ENCODE data around the gene KIF5A. TPM values are rescaled to one million over a fixed set of nuclear protein-coding genes. Genes with fewer than 3 reads are reported as not detected.
"Not testable (repeated sequence)": the region's sequence is repeated elsewhere in the genome, so short reads cannot be mapped to it uniquely, and the experiment has no call there.

Gene KIF5A
- total RNA-seq, 1 donor from 2014 or later = 0.22 TPM

- DNase-seq (ENCODE audit: low spot score) = no peak
- intact Hi-C loops (cut with DNase I) = no loop called here
These were observed 1.1 kb downstream of the KIF5A start for GRCh38 chr12:57550641-57551549.

- intact Hi-C loops (cut with DNase I) = no loop called here
- DNase-seq (ENCODE audit: low spot score) = no peak
These were observed 1.9 kb downstream of the KIF5A start for GRCh38 chr12:57551637-57552305.

DNA sequence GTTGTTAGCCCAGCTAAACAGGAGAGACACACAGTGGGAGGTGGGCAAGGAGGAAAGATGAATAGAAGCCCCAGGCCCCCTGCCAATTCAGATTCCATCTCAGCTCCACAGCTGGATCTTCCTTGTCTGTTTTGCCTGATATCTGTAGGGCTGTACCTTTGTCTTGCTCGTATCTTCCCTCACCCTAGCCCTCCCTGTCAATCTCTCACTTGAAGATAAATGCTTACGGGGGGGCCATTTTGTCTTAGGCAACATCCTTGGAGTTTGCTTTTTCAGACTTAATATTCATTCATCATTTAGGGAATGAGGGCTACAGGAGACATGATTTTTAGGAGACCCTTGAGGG lies 2.4 kb downstream of the KIF5A start:
- intact Hi-C loops (cut with DNase I) = no loop called here
- no peak for DNase-seq (ENCODE audit: low spot score)

GRCh38 chr12:57552835-57553313 lies 3.0 kb downstream of the KIF5A start:
- intact Hi-C loops (cut with DNase I) = no loop called here

DNA sequence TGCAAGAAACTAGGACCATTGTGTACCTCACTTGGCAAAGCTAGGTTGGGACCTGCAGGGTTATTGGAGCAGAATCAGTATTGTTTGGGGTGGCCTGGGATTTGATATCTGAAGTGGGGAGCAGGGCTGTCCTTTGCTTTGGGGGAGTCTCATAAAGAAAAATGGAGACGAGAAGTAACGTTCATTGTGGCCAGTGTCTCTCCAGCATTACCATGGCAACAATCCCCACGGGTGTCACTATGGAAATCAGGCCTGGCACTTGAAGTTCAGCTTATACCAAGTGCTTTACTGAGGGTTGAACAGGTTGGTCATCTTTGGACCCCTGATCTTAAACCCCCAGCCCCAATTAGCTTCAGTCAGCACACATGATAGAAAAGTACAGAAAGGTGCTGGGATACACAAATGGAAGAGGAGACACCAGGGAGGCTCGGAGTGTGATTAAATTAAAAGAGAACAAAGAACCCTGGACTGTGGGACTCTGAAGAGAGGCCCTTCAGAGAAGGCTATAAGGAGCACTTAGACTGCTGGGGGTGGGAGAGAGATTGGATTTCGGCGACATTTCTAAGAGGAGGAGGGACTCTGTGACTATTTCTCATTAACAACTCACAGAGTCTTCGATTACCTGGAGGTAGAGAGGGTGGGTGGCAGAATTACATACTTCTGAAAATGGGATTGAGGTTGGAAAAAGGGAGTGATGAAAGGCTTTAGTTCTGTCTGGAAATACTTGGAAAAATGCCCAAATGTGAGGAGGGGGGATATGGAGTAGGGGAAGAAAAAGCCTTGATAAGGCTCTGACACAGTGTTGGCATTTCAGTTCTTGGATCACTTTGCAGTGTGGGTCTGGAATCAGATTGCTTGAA lies 3.7 kb downstream of the KIF5A start:
- no peak for DNase-seq (ENCODE audit: low spot score)
- intact Hi-C loops (cut with DNase I) = no loop called here

More at GRCh38 chr12:57552835-57553313, 3.0 kb downstream of the KIF5A start:
- no peak for DNase-seq (ENCODE audit: low spot score)

GRCh38 chr12:57554453-57554852 lies 4.6 kb downstream of the KIF5A start:
- intact Hi-C loops (cut with DNase I) = no loop called here
- DNase-seq (ENCODE audit: low spot score) = no peak

DNA sequence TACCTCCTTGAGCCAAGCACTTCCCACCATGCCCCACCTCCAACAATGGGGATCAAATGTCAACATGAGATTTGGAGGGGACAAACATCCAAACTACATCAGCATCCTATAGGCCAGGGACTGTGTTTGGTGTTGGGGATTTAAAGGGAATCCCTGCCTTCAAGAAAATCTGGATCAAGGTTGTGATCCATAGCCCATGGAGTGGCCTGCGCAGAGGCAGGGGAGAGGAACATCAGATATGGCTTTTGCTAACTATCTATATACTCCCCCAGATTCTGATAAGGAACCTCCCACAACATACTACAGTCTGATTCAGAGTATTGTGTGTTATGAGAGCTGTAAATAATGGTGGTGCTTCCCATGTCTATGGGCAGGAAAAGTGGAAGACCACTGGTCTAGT lies 5.1 kb downstream of the KIF5A start:
- no peak for DNase-seq (ENCODE audit: low spot score)
- intact Hi-C loops (cut with DNase I) = no loop called here

GRCh38 chr12:57558864-57559263 lies 9.0 kb downstream of the KIF5A start:
- intact Hi-C loops (cut with DNase I) = no loop called here
- no peak for DNase-seq (ENCODE audit: low spot score)

DNA sequence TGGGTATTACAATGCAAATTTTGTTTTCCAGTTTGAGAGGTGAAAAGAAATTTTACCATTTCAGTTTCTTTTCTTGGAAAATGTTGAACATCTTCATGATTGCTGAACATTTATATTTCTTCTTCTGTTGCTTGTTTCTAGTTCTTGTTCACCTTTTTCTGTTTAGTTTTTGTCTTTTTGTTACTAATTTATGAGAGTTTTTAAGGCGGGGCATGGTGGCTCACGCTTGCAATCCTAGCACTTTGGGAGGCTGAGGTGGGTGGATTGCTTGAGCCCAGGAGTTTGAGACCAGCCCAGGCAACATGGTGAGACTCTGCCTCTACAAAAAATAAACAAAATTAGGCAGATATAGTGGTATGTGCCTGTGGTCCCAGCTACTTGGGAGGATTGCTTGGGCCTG lies 10.7 kb downstream of the KIF5A start:
- DNase-seq (ENCODE audit: low spot score) = no peak
- intact Hi-C loops (cut with DNase I) = no loop called here

DNA sequence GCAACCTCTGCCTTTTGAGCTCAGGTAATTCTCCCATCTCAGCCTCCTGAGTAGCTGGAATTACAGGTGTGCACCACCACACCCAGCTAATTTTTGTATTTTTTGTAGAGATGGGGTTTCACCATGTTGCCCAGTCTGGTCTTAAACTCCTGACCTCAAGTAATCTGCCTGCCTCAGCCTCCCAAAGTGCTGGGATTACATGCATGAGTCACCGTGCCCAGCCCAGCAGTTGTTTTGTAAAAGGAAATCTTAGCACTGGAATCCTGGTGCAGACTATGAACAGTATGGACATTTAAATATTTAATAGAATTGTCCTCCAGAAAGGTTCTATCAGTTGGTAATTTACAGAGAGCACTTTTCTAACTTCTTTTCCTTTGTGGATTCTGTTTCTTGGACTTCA lies 11.3 kb downstream of the KIF5A start:
- intact Hi-C loops (cut with DNase I); DNase-seq (ENCODE audit: low spot score): not testable (repeated sequence)

DNA sequence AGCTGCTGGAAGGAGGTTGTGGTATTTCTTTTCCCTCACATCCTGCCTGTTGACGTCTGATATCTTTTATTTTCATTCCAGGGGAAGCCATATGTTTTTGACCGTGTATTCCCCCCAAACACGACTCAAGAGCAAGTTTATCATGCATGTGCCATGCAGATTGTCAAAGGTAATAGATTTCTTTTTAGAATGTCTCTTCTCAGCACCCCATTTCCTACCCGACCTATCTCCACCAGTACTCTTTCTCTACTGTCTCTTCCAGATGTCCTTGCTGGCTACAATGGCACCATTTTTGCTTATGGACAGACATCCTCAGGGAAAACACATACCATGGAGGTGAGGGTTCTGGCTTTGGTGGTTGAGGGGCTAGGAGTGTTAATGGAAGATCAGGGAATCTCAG lies 13.5 kb downstream of the KIF5A start:
- intact Hi-C loops (cut with DNase I) = no loop called here
- DNase-seq (ENCODE audit: low spot score) = no peak

DNA sequence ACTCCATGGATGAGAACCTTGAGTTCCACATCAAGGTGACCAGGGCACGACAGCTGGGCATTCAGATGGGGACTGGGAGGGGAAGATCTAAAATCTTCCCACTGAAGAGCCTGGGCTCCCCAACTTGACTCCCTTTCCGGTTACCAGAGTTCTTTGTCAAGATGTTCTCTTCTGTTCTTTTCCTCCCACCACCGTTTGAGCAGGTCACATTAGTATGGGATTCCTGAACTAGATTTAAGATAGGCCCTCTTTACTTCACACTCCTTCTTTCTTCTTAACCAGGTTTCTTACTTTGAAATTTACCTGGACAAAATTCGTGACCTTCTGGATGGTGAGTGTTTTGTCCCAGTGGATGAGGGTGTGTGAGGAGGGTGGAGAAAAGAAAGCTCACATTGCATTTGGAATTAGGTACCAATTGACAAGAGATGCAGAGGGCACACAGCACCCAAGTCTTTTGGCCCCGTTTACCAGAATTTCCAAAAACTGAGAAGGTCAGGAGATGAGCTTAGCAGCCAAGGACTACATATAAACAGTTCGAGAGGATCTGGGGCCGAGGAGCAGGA lies 14.4 kb downstream of the KIF5A start:
- intact Hi-C loops (cut with DNase I) = no loop called here
- no peak for DNase-seq (ENCODE audit: low spot score)

GRCh38 chr12:57568838-57569237 lies 19.0 kb downstream of the KIF5A start:
- intact Hi-C loops (cut with DNase I) = no loop called here
- DNase-seq (ENCODE audit: low spot score) = no peak

DNA sequence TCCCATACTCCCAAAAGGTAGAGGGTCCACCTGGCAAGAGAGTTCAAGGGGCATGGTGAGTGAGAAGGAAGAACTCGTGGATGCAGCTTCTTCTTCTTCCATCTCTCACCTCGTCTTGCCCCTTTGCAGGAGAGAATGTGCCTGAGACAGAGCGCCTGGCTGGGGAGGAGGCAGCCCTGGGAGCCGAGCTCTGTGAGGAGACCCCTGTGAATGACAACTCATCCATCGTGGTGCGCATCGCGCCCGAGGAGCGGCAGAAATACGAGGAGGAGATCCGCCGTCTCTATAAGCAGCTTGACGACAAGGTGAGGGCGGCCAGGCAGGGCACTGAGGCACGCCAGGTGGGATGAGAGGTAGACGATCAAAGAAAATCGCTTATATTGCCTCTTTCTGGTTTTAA lies 20.0 kb downstream of the KIF5A start:
- intact Hi-C loops (cut with DNase I) = no loop called here

DNA sequence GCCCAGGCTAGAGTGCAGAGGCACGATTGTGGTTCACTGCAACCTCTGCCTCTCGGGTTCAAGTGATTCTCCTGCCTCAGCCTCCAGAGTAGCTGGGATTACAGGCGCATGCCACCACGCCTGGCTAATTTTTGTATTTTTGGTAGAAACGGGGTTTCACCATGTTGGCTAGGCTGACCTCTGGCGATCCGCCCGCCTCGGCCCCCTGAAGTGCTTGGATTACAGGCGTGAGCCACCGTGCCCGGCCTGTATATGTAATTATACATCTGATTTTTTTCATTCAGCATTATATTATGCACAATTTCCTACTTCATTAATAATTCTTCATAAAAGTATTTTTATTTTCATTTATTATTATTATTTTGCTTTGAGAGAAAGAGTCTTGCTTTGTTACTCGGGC lies 20.6 kb downstream of the KIF5A start:
- DNase-seq (ENCODE audit: low spot score); intact Hi-C loops (cut with DNase I): not testable (repeated sequence)

More for the DNA sequence above, 20.0 kb downstream of the KIF5A start:
- no peak for DNase-seq (ENCODE audit: low spot score)

- DNase-seq (ENCODE audit: low spot score) = no peak
- intact Hi-C loops (cut with DNase I) = no loop called here
These were observed 22.3 kb downstream of the KIF5A start for GRCh38 chr12:57571926-57572762.

GRCh38 chr12:57574795-57575194 lies 25.0 kb downstream of the KIF5A start:
- intact Hi-C loops (cut with DNase I) = no loop called here

GRCh38 chr12:57575771-57576612 lies 26.1 kb downstream of the KIF5A start:
- intact Hi-C loops (cut with DNase I) = no loop called here
- no peak for DNase-seq (ENCODE audit: low spot score)

More at GRCh38 chr12:57574795-57575194, 25.0 kb downstream of the KIF5A start:
- DNase-seq (ENCODE audit: low spot score) = no peak

Measured in cardiac septum (tissue), 1 donor.